ENCODE measurements around the gene ASCL3.

Gene ASCL3

DNA sequence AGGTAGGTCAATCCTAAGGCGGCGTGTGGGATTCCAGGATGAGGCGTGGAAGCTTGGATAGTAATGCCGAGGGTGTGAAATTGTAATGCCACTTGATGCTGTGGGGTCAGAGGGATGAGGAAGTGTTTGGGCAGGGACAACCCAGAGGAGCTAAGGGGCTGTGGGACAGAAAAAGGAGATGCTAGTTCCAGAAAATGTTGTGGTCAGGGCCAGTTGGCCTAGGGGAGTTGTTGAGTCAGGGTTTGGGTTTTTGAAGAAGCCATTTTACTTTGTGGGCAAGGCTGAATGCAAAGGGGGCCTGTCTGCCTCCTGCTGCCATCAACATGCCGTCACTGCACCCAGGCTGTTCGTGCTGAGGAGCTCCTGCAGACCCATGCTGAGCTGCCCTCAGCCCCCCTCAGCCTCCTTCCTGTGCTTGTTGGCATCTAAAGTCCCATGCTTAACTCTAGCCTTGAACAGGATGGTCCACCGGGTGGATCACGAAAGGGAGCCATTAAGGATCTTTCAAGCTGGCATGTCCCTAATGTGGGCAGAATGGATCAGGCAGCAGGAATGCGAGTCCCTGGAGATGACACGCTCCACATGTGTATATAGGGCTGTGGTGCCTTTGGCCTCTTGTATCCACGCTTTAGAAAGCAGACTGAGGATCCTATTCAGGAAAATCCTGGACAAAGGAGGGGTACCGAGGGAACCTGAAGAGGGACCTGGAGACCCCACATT is 12.2 kb downstream of the ASCL3 start:
- Histone ChIP-seq H3K27ac (ENCODE audit: low read depth, low read length) (no peak overlapping the region), H3K4me3 (ENCODE audit: low read depth in 1 of 2, low read length in 2 of 2) (no peak overlapping the region), H3K9me3 (ENCODE audit: control insufficient read depth in 1 of 2, low read length in 2 of 2) (no peaks in the 10 kb centered on the region), H3K36me3 (ENCODE audit: control insufficient read depth in 1 of 2, insufficient read depth in 2 of 2, low read length in 2 of 2) (no peaks in the 10 kb centered on the region), H3K9ac (ENCODE audit: low read depth in 1 of 2, low read length in 2 of 2) (no peak overlapping the region), H3K4me1 (ENCODE audit: control insufficient read depth in 1 of 2, insufficient read depth in 2 of 2, low read length in 2 of 2) (no peaks in the 10 kb centered on the region), H3K27me3 (ENCODE audit: control insufficient read depth in 1 of 2, insufficient read depth in 2 of 2, low read length in 2 of 2) (no peaks in the 10 kb centered on the region)

DNA sequence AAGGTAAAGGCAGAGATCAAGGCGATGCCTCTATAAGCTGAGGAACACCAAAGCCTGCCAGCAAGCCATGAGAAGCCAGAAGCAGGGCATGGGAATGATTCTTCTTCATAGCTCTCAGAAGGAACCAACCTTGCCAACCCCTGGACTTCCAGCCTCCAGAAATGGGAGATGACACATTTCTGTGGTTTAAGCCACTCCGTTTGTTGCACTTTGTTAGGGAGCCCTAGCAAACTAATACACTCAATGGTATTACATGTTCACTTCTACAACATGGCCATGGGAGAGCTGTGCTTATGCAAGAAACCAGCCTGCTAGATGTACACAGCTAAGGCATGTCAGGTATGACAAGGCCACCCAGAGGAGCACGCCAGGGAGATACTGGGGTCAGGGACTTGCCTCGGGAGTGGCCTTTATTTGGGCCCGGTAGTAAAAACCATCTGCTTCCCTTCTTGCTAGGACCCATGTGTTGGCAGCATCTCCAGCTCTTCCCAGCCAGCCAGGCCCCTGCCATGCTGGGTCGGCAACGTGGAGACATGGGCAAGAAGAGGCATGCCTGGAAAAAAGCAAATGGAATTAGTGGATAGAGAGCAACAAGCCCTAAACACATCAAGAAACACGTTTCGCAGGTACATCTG is 13.7 kb downstream of the ASCL3 start:
- H3K27me3 ChIP-seq (ENCODE audit: control insufficient read depth in 1 of 2, insufficient read depth in 2 of 2, low read length in 2 of 2): no peaks in the 10 kb centered on the region
- H3K9ac ChIP-seq (ENCODE audit: low read depth in 1 of 2, low read length in 2 of 2): no peak overlapping the region
- no peaks in the 10 kb centered on the region for H3K36me3 ChIP-seq (ENCODE audit: control insufficient read depth in 1 of 2, insufficient read depth in 2 of 2, low read length in 2 of 2)
- H3K4me3 ChIP-seq (ENCODE audit: low read depth in 1 of 2, low read length in 2 of 2): no peak overlapping the region
- no peak overlapping the region for H3K27ac ChIP-seq (ENCODE audit: low read depth, low read length)
- no peaks in the 10 kb centered on the region for H3K9me3 ChIP-seq (ENCODE audit: control insufficient read depth in 1 of 2, low read length in 2 of 2)
- H3K4me1 ChIP-seq (ENCODE audit: control insufficient read depth in 1 of 2, insufficient read depth in 2 of 2, low read length in 2 of 2): no peaks in the 10 kb centered on the region

DNA sequence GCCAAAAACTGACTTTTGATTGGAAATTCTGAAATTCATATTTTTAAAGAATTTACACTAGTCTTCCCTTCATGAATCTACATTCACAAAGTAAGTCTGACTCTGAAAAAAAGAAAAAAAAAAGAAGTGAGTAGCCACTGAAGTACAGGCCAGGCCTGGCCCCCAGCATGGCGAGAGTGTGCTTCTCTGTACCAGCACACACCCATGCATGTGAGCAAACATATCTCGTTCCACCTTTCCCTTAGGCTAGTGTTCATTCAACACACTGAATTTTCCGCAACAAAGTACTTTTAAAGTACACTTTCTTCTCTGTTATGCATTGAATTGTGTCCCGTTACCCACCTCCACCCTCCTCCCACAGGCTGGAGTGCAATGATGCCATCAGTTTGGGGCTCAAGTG is 14.6 kb downstream of the ASCL3 start:
- Histone ChIP-seq H3K27ac (ENCODE audit: low read depth, low read length) (no peak overlapping the region), H3K27me3 (ENCODE audit: control insufficient read depth in 1 of 2, insufficient read depth in 2 of 2, low read length in 2 of 2) (no peaks in the 10 kb centered on the region), H3K36me3 (ENCODE audit: control insufficient read depth in 1 of 2, insufficient read depth in 2 of 2, low read length in 2 of 2) (no peaks in the 10 kb centered on the region), H3K4me3 (ENCODE audit: low read depth in 1 of 2, low read length in 2 of 2) (no peak overlapping the region), H3K9me3 (ENCODE audit: control insufficient read depth in 1 of 2, low read length in 2 of 2) (no peaks in the 10 kb centered on the region), H3K9ac (ENCODE audit: low read depth in 1 of 2, low read length in 2 of 2) (no peak overlapping the region), H3K4me1 (ENCODE audit: control insufficient read depth in 1 of 2, insufficient read depth in 2 of 2, low read length in 2 of 2) (no peaks in the 10 kb centered on the region)

DNA sequence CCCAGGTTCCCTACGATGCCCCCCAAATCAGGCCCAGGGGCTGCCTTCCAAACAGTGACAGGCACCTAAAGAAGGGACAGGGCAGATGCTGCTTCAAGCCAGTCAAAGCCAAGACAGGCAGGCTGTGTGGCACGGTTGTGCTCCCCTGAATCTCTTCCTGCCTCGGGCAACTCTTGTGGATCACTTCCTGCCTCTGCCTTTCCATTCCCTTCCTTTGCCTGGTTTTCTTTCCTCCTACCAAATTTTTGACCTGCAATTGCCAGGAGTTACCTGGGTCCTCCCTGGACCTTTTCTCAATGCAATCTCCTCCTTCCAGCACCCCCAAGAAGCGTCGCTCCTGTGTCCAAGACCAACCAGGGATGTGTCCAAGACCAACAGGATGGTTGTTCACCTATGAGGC is 15.6 kb downstream of the ASCL3 start:
- H3K9me3 ChIP-seq (ENCODE audit: control insufficient read depth in 1 of 2, low read length in 2 of 2): no peaks in the 10 kb centered on the region
- H3K36me3 ChIP-seq (ENCODE audit: control insufficient read depth in 1 of 2, insufficient read depth in 2 of 2, low read length in 2 of 2): peaks cover 3 to 4% of the 10 kb centered on the region in 2 donors
- no peak overlapping the region for H3K9ac ChIP-seq (ENCODE audit: low read depth in 1 of 2, low read length in 2 of 2)

DNA sequence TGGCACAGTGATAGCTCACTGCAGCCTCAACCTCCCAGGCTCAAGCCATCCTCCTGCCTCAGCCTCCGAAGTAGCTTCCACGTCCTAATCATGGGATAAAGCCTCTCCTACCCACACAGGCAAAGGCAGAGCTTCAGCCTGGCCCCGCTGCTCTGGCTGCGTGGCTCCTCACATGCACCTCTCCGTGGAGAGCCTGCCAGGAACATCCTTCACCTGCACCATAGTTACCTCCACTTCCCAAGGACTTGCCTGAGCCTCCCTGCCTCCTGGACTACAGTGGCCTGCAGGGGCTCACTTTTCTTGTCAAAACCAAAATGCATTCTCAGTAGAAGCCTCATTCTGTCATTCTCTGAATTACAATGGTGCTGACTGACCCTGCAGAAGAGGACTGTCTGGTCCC is 16.6 kb downstream of the ASCL3 start:
- Histone ChIP-seq H3K9me3 (ENCODE audit: control insufficient read depth in 1 of 2, low read length in 2 of 2) (no peaks in the 10 kb centered on the region), H3K36me3 (ENCODE audit: control insufficient read depth in 1 of 2, insufficient read depth in 2 of 2, low read length in 2 of 2) (peaks cover 4 to 11% of the 10 kb centered on the region in 2 donors), H3K9ac (ENCODE audit: low read depth in 1 of 2, low read length in 2 of 2) (no peak overlapping the region)

More for the DNA sequence above, 15.6 kb downstream of the ASCL3 start:
- Histone ChIP-seq H3K27me3 (ENCODE audit: control insufficient read depth in 1 of 2, insufficient read depth in 2 of 2, low read length in 2 of 2) (no peaks in the 10 kb centered on the region), H3K27ac (ENCODE audit: low read depth, low read length) (no peak overlapping the region), H3K4me1 (ENCODE audit: control insufficient read depth in 1 of 2, insufficient read depth in 2 of 2, low read length in 2 of 2) (no peaks in the 10 kb centered on the region), H3K4me3 (ENCODE audit: low read depth in 1 of 2, low read length in 2 of 2) (no peak overlapping the region)

DNA sequence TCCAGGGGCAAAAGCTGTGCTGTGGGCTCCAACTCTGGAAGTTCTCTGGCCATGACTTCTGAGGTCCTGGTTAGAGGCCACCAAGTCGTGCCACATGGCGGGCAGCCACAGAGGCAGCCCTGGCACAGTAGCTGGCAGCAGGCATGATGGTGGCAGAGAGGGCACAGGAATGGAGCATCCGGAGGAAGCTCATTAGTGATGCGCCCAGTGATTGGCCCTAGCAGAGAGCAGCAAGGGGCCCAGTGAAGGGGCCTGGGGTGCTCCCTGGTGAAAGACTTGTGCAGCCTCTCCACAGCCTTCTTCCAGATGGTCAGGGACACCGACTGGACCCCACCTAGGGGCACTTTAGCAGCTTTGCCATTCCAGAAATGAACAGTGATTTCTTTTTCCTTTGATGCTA is 17.1 kb downstream of the ASCL3 start:
- Histone ChIP-seq H3K36me3 (ENCODE audit: control insufficient read depth in 1 of 2, insufficient read depth in 2 of 2, low read length in 2 of 2) (peaks cover 4 to 15% of the 10 kb centered on the region in 2 donors), H3K4me1 (ENCODE audit: control insufficient read depth in 1 of 2, insufficient read depth in 2 of 2, low read length in 2 of 2) (no peaks in the 10 kb centered on the region), H3K27ac (ENCODE audit: low read depth, low read length) (no peak overlapping the region), H3K27me3 (ENCODE audit: control insufficient read depth in 1 of 2, insufficient read depth in 2 of 2, low read length in 2 of 2) (no peaks in the 10 kb centered on the region), H3K9me3 (ENCODE audit: control insufficient read depth in 1 of 2, low read length in 2 of 2) (no peaks in the 10 kb centered on the region), H3K9ac (ENCODE audit: low read depth in 1 of 2, low read length in 2 of 2) (no peak overlapping the region), H3K4me3 (ENCODE audit: low read depth in 1 of 2, low read length in 2 of 2) (no peak overlapping the region)

More for the DNA sequence above, 16.6 kb downstream of the ASCL3 start:
- Histone ChIP-seq H3K27me3 (ENCODE audit: control insufficient read depth in 1 of 2, insufficient read depth in 2 of 2, low read length in 2 of 2) (no peaks in the 10 kb centered on the region), H3K4me3 (ENCODE audit: low read depth in 1 of 2, low read length in 2 of 2) (no peak overlapping the region), H3K4me1 (ENCODE audit: control insufficient read depth in 1 of 2, insufficient read depth in 2 of 2, low read length in 2 of 2) (no peaks in the 10 kb centered on the region), H3K27ac (ENCODE audit: low read depth, low read length) (no peak overlapping the region)

DNA sequence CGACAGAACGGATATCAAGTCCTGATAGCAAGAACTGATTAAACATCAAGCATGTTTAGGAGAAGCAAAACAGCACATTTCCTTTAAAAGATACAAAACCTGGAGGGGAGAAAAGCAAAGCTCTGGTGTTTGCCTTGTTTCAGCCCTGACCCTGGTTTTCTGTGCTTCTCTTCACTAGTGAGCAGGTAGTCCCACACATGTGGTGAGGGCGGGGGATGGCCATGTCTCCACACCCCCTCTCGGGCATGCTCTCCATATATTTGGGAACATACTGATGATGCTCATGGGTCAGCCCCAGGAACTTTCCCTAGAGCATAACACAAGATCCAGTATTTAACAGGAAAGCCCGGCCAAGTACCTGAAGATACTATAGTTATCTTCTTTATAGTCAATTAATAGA is 20.1 kb downstream of the ASCL3 start:
- Histone ChIP-seq H3K36me3 (ENCODE audit: control insufficient read depth in 1 of 2, insufficient read depth in 2 of 2, low read length in 2 of 2) (peaks cover 4 to 39% of the 10 kb centered on the region in 2 donors), H3K27me3 (ENCODE audit: control insufficient read depth in 1 of 2, insufficient read depth in 2 of 2, low read length in 2 of 2) (no peaks in the 10 kb centered on the region), H3K4me3 (ENCODE audit: low read depth in 1 of 2, low read length in 2 of 2) (no peak overlapping the region), H3K9ac (ENCODE audit: low read depth in 1 of 2, low read length in 2 of 2) (no peak overlapping the region), H3K9me3 (ENCODE audit: control insufficient read depth in 1 of 2, low read length in 2 of 2) (no peaks in the 10 kb centered on the region), H3K4me1 (ENCODE audit: control insufficient read depth in 1 of 2, insufficient read depth in 2 of 2, low read length in 2 of 2) (no peaks in the 10 kb centered on the region), H3K27ac (ENCODE audit: low read depth, low read length) (no peak overlapping the region)

DNA sequence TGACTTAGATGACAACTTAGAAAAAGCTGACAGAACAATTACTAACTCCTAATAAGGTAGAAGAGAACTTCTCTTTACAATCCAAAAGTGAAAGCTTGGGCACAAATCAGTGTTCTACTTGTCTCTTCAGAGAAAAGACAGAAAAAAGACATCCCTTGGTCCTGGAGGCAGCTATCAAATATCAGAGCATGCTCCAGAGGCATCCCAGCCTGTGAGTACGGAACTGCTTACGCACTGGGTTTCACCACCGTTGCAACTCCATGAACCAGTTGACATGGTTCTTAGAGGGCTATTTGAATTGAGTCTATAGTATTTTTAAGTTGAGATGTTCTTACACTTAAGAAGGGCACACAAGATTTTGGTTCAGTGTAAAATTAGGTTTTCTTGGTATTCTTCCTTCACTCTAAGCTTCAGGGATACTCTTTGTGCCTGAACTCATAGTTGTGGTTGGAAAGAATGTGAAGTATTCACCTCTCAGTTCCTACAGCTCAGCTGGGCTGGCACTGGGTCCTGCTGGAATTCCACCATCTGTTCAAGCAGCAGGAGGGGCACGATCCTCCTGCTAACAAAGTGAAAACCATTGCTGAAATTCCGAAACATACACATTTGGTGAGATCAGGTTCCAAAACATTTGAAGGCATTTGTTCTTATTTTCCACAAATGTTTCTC is 25.5 kb downstream of the ASCL3 start:
- H3K9ac ChIP-seq (ENCODE audit: low read depth in 1 of 2, low read length in 2 of 2): no peak overlapping the region
- H3K4me1 ChIP-seq (ENCODE audit: control insufficient read depth in 1 of 2, insufficient read depth in 2 of 2, low read length in 2 of 2): peaks cover 12 to 13% of the 10 kb centered on the region in 2 donors
- no peaks in the 10 kb centered on the region for H3K27me3 ChIP-seq (ENCODE audit: control insufficient read depth in 1 of 2, insufficient read depth in 2 of 2, low read length in 2 of 2)
- no peaks in the 10 kb centered on the region for H3K9me3 ChIP-seq (ENCODE audit: control insufficient read depth in 1 of 2, low read length in 2 of 2)
- H3K27ac ChIP-seq (ENCODE audit: low read depth, low read length): peak overlapping the region; percentile 5
- H3K4me3 ChIP-seq (ENCODE audit: low read depth in 1 of 2, low read length in 2 of 2): no peak overlapping the region
- peaks cover under 1 to 51% of the 10 kb centered on the region in 2 donors for H3K36me3 ChIP-seq (ENCODE audit: control insufficient read depth in 1 of 2, insufficient read depth in 2 of 2, low read length in 2 of 2)

DNA sequence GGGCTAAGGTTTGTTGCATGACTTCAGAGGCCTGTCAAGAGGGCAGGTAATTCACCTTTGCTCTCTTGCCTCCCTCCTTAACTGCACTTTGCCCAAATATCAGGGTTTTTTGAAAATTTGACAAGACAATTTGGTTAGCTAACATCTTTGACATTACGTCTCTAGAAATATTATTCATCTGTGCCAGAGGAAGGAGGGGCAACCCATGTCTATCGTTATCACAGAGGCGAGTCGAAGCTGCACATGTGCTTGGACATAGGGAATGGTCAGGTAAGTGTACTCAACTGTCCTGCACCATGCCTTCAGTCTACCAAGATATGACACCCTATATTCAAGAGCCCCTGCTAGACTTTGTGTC is 28.2 kb downstream of the ASCL3 start:
- Histone ChIP-seq H3K9me3 (ENCODE audit: control insufficient read depth in 1 of 2, low read length in 2 of 2) (no peaks in the 10 kb centered on the region), H3K4me1 (ENCODE audit: control insufficient read depth in 1 of 2, insufficient read depth in 2 of 2, low read length in 2 of 2) (peaks cover 12 to 18% of the 10 kb centered on the region in 2 donors), H3K4me3 (ENCODE audit: low read depth in 1 of 2, low read length in 2 of 2) (peak overlapping the region in 1 of 2 donors; percentile 29), H3K27me3 (ENCODE audit: control insufficient read depth in 1 of 2, insufficient read depth in 2 of 2, low read length in 2 of 2) (no peaks in the 10 kb centered on the region), H3K27ac (ENCODE audit: low read depth, low read length) (no peak overlapping the region), H3K9ac (ENCODE audit: low read depth in 1 of 2, low read length in 2 of 2) (no peak overlapping the region), H3K36me3 (ENCODE audit: control insufficient read depth in 1 of 2, insufficient read depth in 2 of 2, low read length in 2 of 2) (peaks cover 0 to 31% of the 10 kb centered on the region in 2 donors)

DNA sequence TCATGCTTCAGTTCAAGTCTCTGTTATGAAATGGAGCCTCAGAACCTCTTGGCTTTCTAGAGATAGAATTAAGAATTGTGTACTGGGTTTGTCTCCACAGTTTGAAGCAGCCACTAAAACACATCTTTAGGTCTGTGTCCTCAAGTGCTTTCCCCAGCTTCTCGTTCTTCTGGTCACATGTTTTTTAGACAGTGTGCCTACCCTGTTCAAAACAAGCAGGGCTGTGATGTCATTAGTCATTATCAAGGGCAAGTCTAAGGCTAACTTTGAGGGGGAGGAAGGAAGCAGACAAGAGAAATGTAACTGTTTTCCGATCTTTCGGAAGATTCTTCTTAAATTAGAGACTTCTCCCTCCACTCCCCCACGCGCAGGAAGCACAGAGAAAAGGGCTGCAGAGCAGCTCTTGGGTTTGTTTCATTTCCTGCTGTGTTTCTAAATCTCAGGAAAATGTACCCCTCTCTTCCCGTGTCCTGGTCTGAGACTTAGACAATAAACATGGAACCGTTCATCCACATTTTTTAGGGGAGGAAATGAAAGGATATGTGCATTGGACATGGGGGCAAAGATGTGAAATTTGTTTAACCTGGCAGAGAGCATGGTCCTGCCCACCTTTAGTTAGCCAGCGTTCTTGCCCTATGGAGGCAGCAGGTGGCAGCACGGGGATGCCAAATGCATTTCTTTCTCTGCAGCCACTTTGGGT is 28.7 kb downstream of the ASCL3 start:
- H3K9me3 ChIP-seq (ENCODE audit: control insufficient read depth in 1 of 2, low read length in 2 of 2): no peaks in the 10 kb centered on the region
- H3K36me3 ChIP-seq (ENCODE audit: control insufficient read depth in 1 of 2, insufficient read depth in 2 of 2, low read length in 2 of 2): peaks cover 0 to 28% of the 10 kb centered on the region in 2 donors
- H3K4me1 ChIP-seq (ENCODE audit: control insufficient read depth in 1 of 2, insufficient read depth in 2 of 2, low read length in 2 of 2): peaks cover 12 to 18% of the 10 kb centered on the region in 2 donors
- H3K27ac ChIP-seq (ENCODE audit: low read depth, low read length): no peak overlapping the region
- H3K4me3 ChIP-seq (ENCODE audit: low read depth in 1 of 2, low read length in 2 of 2): peak overlapping the region in 1 of 2 donors; percentile 29
- no peaks in the 10 kb centered on the region for H3K27me3 ChIP-seq (ENCODE audit: control insufficient read depth in 1 of 2, insufficient read depth in 2 of 2, low read length in 2 of 2)
- H3K9ac ChIP-seq (ENCODE audit: low read depth in 1 of 2, low read length in 2 of 2): peak overlapping the region in 1 of 2 donors; percentile 2
